A549 (cell line): Measurements from ENCODE around the gene IFT80. TPM values are rescaled to one million over a fixed set of nuclear protein-coding genes. Genes with fewer than 3 reads are reported as not detected.

Experiments
- ATAC-seq, 2 experiments: fragments of 200-7000 bp in 1 of 2; fragments of >200 bp in 1 of 2; cut with Nextera tagmentation in 1 of 2; cut with Tn5 transposase in 1 of 2; 3 replicates each; pipeline versions ENCODE4 v1.8.0 to v1.9.1; 2018 to 2020; ENCODE audit warnings: mild to moderate bottlenecking in 1 of 2, moderate library complexity in 1 of 2
- CTCF ChIA-PET: fragments of 300-600 bp; sonication (Branson Sonifier 250); formaldehyde crosslinking; extraction: SDS; loops from one replicate; lab custom pipeline; 2021; ENCODE audit warnings: antibody characterized with exemption, inconsistent platforms; lab: Yijun Ruan, JAX
- POLR2A ChIA-PET: fragments of 350-600 bp; formaldehyde crosslinking; extraction: SDS; loops from one replicate; lab custom pipeline; 2021; ENCODE audit warnings: antibody characterized with exemption, inconsistent platforms; lab: Yijun Ruan, JAX
- DNase-seq, 2 experiments: peaks; one replicate each; pipeline versions ENCODE4 v3.0.0 to v3.0.0-alpha.2; 2011 to 2016; ENCODE audit warnings: low read depth in 1 of 2, low spot score in 1 of 2
- FAIRE-seq: peaks from 2 replicates; lab custom pipeline; 2011; peaks lifted over from hg19 to GRCh38; lab: Jason Lieb, UNC
- H3K27ac ChIP-seq, 2 experiments: fragments of >200 bp; sonication (Bioruptor Twin); formaldehyde crosslinking; 3 replicates each; pipeline ENCODE4 v1.5.1; 2016 to 2017
- H3K4me1 ChIP-seq: fragments of >200 bp; sonication (Bioruptor Twin); formaldehyde crosslinking; 3 replicates; pipeline ENCODE4 v1.6.1; 2016
- H3K4me2 ChIP-seq: fragments of >200 bp; sonication (Bioruptor Twin); formaldehyde crosslinking; 3 replicates; pipeline ENCODE4 v1.6.1; 2016
- H3K4me3 ChIP-seq: fragments of >200 bp; sonication (Bioruptor Twin); formaldehyde crosslinking; 3 replicates; pipeline ENCODE4 v1.5.1; 2016
- H3K9me3 ChIP-seq: fragments of >200 bp; sonication (Bioruptor Twin); formaldehyde crosslinking; 3 replicates; pipeline ENCODE4 v1.6.1; 2016
- CHD2 ChIP-seq: fragments of 150-350 bp; IDR thresholded peaks from 2 replicates; pipeline ENCODE4 v1.6.1; 2014; ENCODE audit warnings: low read length; ENCODE audit not compliant: partially characterized antibody
- EHF ChIP-seq: fragments of 250-450 bp; sonication (Bioruptor Pico); IDR thresholded peaks from 2 replicates; pipeline ENCODE4 v1.5.0; 2020; ENCODE audit warnings: mild to moderate bottlenecking
- EHMT2 ChIP-seq: fragments of 200-600 bp; sonication (generic); IDR thresholded peaks from 2 replicates; pipeline ENCODE4 v1.6.1; 2016; ENCODE audit warnings: antibody characterized with exemption, low read depth, mild to moderate bottlenecking, moderate library complexity
- ESRRA ChIP-seq: fragments of 150-350 bp; IDR thresholded peaks from 2 replicates; pipeline ENCODE4 v1.6.1; 2014; ENCODE audit warnings: mild to moderate bottlenecking, low read length, borderline replicate concordance
- FOSL2 ChIP-seq, 2 experiments: fragments of 450-650 bp in 1 of 2; fragments of >200 bp in 1 of 2; sonication (Bioruptor Twin) in 1 of 2; formaldehyde crosslinking; IDR thresholded peaks; 2 replicates each; pipeline versions ENCODE4 v1.5.0 to v1.6.1; 2016 to 2020; ENCODE audit warnings: mild to moderate bottlenecking in 1 of 2, moderate library complexity in 1 of 2
- GATA3 ChIP-seq: IDR thresholded peaks from 2 replicates; pipeline ENCODE4 v1.6.1; 2012; ENCODE audit warnings: borderline replicate concordance
- HDAC2 ChIP-seq: fragments of 200-600 bp; sonication (generic); IDR thresholded peaks from 2 replicates; pipeline ENCODE4 v1.6.1; 2016
- HOXA7 ChIP-seq: fragments of 250-450 bp; sonication (Bioruptor Pico); IDR thresholded peaks from 2 replicates; pipeline ENCODE4 v1.5.0; 2020; ENCODE audit warnings: mild to moderate bottlenecking, moderate library complexity
- JUN ChIP-seq, 2 experiments: fragments of >200 bp; sonication (Bioruptor Twin); formaldehyde crosslinking; IDR thresholded peaks; 2 replicates in 1 of 2; 3 replicates in 1 of 2; pipeline ENCODE4 v1.6.1; 2016 to 2017
- JUNB ChIP-seq: fragments of >200 bp; sonication (Bioruptor Twin); formaldehyde crosslinking; IDR thresholded peaks from 2 replicates; pipeline ENCODE4 v1.6.1; 2016
- KDM5A ChIP-seq: fragments of 200-600 bp; sonication (generic); IDR thresholded peaks from 2 replicates; pipeline ENCODE4 v1.6.1; 2016; ENCODE audit warnings: antibody characterized with exemption, mild to moderate bottlenecking
- MAFK ChIP-seq: fragments of 450-650 bp; IDR thresholded peaks from 2 replicates; pipeline ENCODE4 v1.6.1; 2014; ENCODE audit not compliant: partially characterized antibody
- MAZ ChIP-seq: fragments of 150-350 bp; IDR thresholded peaks from 2 replicates; pipeline ENCODE4 v1.6.1; 2014; ENCODE audit warnings: antibody characterized with exemption, low read depth, low read length, borderline replicate concordance
- NFE2L2 ChIP-seq: fragments of 150-350 bp; conservative IDR thresholded peaks from 2 replicates; pipeline ENCODE4 v1.6.1; 2014; ENCODE audit warnings: low read length
- NR3C1 ChIP-seq: fragments of >200 bp; sonication (Bioruptor Twin); formaldehyde crosslinking; IDR thresholded peaks from 3 replicates; pipeline ENCODE4 v1.6.1; 2017
- PBX3 ChIP-seq: IDR thresholded peaks from 2 replicates; pipeline ENCODE4 v1.6.1; 2012
- POLR2A ChIP-seq: IDR thresholded peaks from 2 replicates; pipeline ENCODE4 v1.6.1; 2012; ENCODE audit warnings: mild to moderate bottlenecking, low read length
- POLR2AphosphoS2 ChIP-seq: conservative IDR thresholded peaks from 2 replicates; pipeline ENCODE4 v1.6.1; 2012; ENCODE audit warnings: low read length, improper control_type of control experiment, inconsistent platforms
- REST ChIP-seq: fragments of 200-600 bp; sonication (generic); IDR thresholded peaks from 2 replicates; pipeline ENCODE4 v1.6.1; 2016; ENCODE audit warnings: antibody characterized with exemption, mild to moderate bottlenecking, moderate library complexity
- SREBF2 ChIP-seq: fragments of 450-650 bp; IDR thresholded peaks from 2 replicates; pipeline ENCODE4 v1.6.1; 2014; ENCODE audit warnings: mild to moderate bottlenecking, moderate library complexity
- TFCP2L1 ChIP-seq: fragments of 250-450 bp; sonication (Bioruptor Pico); IDR thresholded peaks from 2 replicates; pipeline ENCODE4 v1.5.0; 2021; ENCODE audit warnings: mild to moderate bottlenecking
- ZNF302 ChIP-seq: fragments of 250-450 bp; sonication (Bioruptor Pico); IDR thresholded peaks from 2 replicates; pipeline ENCODE4 v1.9.0; 2021; ENCODE audit warnings: inconsistent platforms, mild to moderate bottlenecking, moderate library complexity
- ZSCAN20 ChIP-seq: fragments of 250-450 bp; sonication (Bioruptor Pico); IDR thresholded peaks from 2 replicates; pipeline ENCODE4 v1.8.0; 2022; ENCODE audit warnings: mild to moderate bottlenecking, moderate library complexity
- WGBS: methylation state at CpG from one replicate; pipeline ENCODE4 v1.1.6; 2017; ENCODE audit errors: missing lambda C conversion rate; 5-methylcytosine and 5-hydroxymethylcytosine counted together
- polyA plus RNA-seq, 4 experiments: library from polyadenylated mRNA; depleted of rRNA in 3 of 4; stranded (reverse); fragments of >200 nt; fragmentation: RNase III in 1 of 4; extraction: RNeasy Plus Mini Kit Qiagen cat#74134 plus additional on column Dnase treatment in 1 of 4; gene quantifications; 2 replicates in 3 of 4; 3 replicates in 1 of 4; pipeline ENCODE4 v1.2.3, GENCODE V29; 2011 to 2017
- TF ChIP-seq, protein P1 (sequence below): fragments of 250-450 bp; sonication (Bioruptor Pico); IDR thresholded peaks from 2 replicates; pipeline ENCODE4 v1.5.0; 2020; ENCODE audit warnings: low read depth, mild to moderate bottlenecking, moderate library complexity
- TF ChIP-seq, protein P2 (sequence below): fragments of 450-650 bp; IDR thresholded peaks from 2 replicates; pipeline ENCODE4 v1.6.1; 2014; ENCODE audit warnings: antibody characterized with exemption
- TF ChIP-seq, protein P3 (sequence below): IDR thresholded peaks from 2 replicates; pipeline ENCODE4 v1.6.1; 2012; ENCODE audit warnings: low read depth, borderline replicate concordance
- TF ChIP-seq, protein P4 (sequence below): fragments of 250-450 bp; sonication (Bioruptor Pico); IDR thresholded peaks from 2 replicates; pipeline ENCODE4 v1.5.0; 2021; ENCODE audit warnings: mild to moderate bottlenecking, moderate library complexity, borderline replicate concordance

IFT80 gene
- polyA plus RNA-seq, 2 of the 4 experiments (the other 2 are of a cell fraction) = 30.6 to 41.8 TPM

- no peak overlapping the region for H3K4me2 ChIP-seq
- CTCF ChIA-PET = interaction anchor here (1.6 kb wide), 1 partner anchor 116 kb away, joined by 4 read pairs; no protein-coding TSS in a partner anchor
- POLR2A ChIA-PET = no interaction called here
- H3K4me1 ChIP-seq = no peaks in the 10 kb centered on the region
- ATAC-seq (no peak), DNase-seq (no peak), FAIRE-seq (no peak)
- no peak for TF ChIP-seq NR3C1
- TF ChIP-seq ESRRA = no peak
- TF ChIP-seq, protein P1, sequence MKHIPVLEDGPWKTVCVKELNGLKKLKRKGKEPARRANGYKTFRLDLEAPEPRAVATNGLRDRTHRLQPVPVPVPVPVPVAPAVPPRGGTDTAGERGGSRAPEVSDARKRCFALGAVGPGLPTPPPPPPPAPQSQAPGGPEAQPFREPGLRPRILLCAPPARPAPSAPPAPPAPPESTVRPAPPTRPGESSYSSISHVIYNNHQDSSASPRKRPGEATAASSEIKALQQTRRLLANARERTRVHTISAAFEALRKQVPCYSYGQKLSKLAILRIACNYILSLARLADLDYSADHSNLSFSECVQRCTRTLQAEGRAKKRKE = no peak
- no peak for TF ChIP-seq FOSL2 (IDR thresholded peaks at IDR 0.05)
- no peak for TF ChIP-seq FOSL2 (CRISPR knock-in tag; IDR thresholded peaks at IDR 0.05)
- no peak for TF ChIP-seq CHD2
- TF ChIP-seq JUNB = no peak
- TF ChIP-seq TFCP2L1 (CRISPR knock-in tag) = no peak
- no peak for TF ChIP-seq SREBF2
- TF ChIP-seq JUN (IDR thresholded peaks at IDR 0.05) = no peak
- no peak for TF ChIP-seq POLR2A
- TF ChIP-seq HDAC2 = no peak
- no peak for TF ChIP-seq MAZ
- TF ChIP-seq KDM5A = no peak
- no peak for TF ChIP-seq POLR2AphosphoS2
- TF ChIP-seq REST = no peak
- no peak for TF ChIP-seq MAFK
- no peak for TF ChIP-seq HOXA7
- no peak for TF ChIP-seq ZSCAN20 (CRISPR knock-in tag)
- TF ChIP-seq, protein P2, sequence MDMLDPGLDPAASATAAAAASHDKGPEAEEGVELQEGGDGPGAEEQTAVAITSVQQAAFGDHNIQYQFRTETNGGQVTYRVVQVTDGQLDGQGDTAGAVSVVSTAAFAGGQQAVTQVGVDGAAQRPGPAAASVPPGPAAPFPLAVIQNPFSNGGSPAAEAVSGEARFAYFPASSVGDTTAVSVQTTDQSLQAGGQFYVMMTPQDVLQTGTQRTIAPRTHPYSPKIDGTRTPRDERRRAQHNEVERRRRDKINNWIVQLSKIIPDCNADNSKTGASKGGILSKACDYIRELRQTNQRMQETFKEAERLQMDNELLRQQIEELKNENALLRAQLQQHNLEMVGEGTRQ = no peak
- TF ChIP-seq ZNF302 = no peak
- no peak overlapping the region for H3K27ac ChIP-seq
- WGBS = 68% methylated on average over 2 of the region's 2 CpGs
- no peaks in the 10 kb centered on the region for H3K9me3 ChIP-seq
- no peak overlapping the region for H3K4me3 ChIP-seq
Measured at GRCh38 chr3:160279657-160280056, 119.4 kb downstream of the IFT80 start.

GRCh38 chr3:160278210-160278609 is 120.8 kb downstream of the IFT80 start:
- H3K9me3 ChIP-seq = no peaks in the 10 kb centered on the region
- no peak for FAIRE-seq
- no peak overlapping the region for H3K4me3 ChIP-seq
- no peak overlapping the region for H3K27ac ChIP-seq
- CTCF ChIA-PET = interaction anchor here (1.4 kb wide), 1 partner anchor 19 kb away, joined by 4 read pairs; no protein-coding TSS in a partner anchor
- POLR2A ChIA-PET = no interaction called here
- DNase-seq = no peak
- no peak for ATAC-seq
- whole genome bisulfite sequencing = 94% methylated on average over 3 of the region's 3 CpGs
- H3K4me1 ChIP-seq = no peaks in the 10 kb centered on the region
- no peak overlapping the region for H3K4me2 ChIP-seq
- no peak for TF ChIP-seq NFE2L2
- no peak for TF ChIP-seq FOSL2 (IDR thresholded peaks at IDR 0.05)
- TF ChIP-seq FOSL2 (CRISPR knock-in tag; IDR thresholded peaks at IDR 0.05) = no peak
- no peak for TF ChIP-seq REST
- TF ChIP-seq, protein P3, sequence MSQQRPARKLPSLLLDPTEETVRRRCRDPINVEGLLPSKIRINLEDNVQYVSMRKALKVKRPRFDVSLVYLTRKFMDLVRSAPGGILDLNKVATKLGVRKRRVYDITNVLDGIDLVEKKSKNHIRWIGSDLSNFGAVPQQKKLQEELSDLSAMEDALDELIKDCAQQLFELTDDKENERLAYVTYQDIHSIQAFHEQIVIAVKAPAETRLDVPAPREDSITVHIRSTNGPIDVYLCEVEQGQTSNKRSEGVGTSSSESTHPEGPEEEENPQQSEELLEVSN = no peak
- TF ChIP-seq GATA3 = no peak
- TF ChIP-seq PBX3 = no peak
- TF ChIP-seq HDAC2 = no peak
- no peak for TF ChIP-seq EHF (CRISPR knock-in tag)
- TF ChIP-seq POLR2AphosphoS2 = no peak
- TF ChIP-seq, protein P4, sequence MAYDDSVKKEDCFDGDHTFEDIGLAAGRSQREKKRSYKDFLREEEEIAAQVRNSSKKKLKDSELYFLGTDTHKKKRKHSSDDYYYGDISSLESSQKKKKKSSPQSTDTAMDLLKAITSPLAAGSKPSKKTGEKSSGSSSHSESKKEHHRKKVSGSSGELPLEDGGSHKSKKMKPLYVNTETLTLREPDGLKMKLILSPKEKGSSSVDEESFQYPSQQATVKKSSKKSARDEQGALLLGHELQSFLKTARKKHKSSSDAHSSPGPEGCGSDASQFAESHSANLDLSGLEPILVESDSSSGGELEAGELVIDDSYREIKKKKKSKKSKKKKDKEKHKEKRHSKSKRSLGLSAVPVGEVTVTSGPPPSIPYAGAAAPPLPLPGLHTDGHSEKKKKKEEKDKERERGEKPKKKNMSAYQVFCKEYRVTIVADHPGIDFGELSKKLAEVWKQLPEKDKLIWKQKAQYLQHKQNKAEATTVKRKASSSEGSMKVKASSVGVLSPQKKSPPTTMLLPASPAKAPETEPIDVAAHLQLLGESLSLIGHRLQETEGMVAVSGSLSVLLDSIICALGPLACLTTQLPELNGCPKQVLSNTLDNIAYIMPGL (CRISPR knock-in tag) = no peak
- TF ChIP-seq EHMT2 = no peak
